Endothelial cell of hepatic sinusoid (primary cell): ENCODE data around the gene GPC5.

Experiments used
- in situ Hi-C: cut with HindIII; loops from 2 replicates; pipeline ENCODE4 v1.10.0; 2017; ENCODE audit warnings: low sequenced_read_pairs

The GPC5 gene

DNA sequence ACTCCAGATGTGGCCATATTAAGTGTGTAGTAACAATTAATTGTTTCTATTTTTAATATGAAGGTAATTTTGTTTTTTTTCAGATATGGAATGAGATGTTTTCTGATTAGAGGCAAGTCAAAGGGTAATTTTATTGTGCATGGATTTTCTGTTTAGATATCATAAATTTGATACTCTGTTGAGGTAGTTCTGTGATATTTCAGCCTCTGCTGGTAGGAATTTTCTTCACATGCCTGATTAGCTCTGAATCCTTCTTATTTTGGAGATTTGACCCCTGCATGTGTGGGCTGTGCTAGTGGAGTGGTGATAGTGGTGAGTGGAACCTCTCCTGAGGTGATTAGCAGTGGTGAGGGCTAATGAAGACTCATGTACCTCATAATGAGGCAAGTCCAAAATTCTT, 301.4 kb downstream of the GPC5 start:
- in situ Hi-C loops, result no loop called here

DNA sequence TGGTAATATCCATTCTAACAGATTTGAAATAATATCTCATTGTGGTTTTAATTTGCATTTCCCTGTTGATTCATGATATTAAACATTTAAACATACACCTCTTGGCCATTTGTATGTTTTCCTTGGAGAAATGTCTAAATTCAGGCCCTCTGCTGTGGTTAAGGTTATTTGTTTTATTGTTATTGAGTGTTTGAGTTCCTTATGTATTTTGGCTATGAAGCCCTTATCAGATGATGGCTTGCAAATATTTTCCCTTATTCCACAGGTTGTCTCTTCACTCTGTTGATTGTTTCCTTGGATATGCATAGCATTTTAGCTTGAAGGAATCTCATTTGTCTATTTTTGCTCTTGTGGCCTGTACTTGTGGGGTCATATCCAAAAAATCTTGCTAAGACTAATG, 303.6 kb downstream of the GPC5 start:
- in situ Hi-C loops, result no loop called here

DNA sequence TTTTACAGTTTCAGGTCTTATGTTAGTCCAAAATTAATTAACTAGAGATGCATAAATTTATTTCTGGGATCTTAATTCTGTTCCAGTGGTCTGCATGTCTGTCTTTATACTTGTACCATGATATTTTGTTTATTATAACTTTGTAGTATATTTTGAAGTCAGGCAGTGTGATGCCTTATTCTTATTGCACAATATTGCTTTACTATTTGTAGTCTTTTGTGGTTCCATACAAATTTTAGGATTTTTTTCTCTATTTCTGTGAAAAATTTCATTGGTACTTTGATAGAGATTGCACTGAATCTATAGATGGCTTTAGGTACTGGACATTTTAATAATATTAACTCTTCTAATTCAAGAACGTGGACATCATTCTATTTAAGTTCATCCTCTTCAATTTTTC, 304.0 kb downstream of the GPC5 start:
- in situ Hi-C loops, result no loop called here

DNA sequence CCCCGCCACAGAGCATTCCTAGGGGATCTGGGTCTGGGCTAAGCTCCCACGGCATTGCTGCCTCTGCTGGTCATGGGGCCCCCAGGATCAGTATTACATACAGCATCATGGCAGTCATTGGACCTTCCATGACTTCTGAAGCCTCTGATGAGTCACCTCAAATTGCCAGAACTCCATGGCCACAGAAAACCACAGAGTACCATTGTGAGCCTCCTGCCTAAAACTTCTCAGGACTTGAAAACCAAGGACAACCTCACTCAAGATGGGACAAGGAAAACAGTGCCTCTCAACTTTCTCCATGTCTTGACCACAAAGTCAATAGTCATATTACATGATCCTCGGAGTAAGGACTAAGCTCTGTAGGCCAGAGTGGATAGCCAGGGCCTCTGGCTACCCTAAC, 306.0 kb downstream of the GPC5 start:
- in situ Hi-C loops, result no loop called here

DNA sequence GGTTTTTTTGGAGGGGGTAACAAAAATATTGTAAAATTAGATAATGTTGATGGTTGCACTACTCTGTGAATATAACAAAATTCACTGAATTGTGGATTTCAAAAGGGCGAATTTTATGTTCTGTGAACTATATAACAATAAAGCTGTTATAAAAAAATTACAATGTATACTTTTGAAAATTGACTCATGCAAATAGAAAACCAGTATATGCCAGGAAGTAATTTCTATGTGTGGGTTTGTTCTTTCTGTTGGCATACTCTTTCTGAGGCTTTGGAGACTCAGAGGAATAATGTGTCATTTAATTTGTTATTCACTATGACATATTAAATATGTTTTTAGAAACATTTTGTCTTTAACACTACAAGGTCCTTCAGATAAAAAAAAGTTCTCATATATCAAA, 310.1 kb downstream of the GPC5 start:
- in situ Hi-C loops, result no loop called here

DNA sequence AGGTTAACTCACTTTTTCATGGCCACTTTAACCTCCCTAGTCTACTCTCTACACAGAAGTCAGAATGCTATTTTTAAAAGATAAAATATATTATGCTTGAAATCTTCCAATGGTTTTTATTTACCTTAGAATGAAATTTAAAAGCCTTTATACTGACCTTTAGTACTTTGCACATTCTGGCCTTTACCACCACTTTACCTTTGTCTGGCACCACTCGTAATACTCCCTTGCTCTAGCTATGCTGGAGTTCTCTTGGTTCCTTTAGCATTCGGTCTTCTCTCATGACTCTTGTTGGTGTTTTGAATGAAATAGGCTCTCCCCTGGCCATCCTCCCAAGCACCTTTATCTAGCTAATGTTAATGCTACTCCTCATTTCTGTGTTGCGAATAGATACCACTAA, 310.8 kb downstream of the GPC5 start:
- in situ Hi-C loops, result no loop called here

DNA sequence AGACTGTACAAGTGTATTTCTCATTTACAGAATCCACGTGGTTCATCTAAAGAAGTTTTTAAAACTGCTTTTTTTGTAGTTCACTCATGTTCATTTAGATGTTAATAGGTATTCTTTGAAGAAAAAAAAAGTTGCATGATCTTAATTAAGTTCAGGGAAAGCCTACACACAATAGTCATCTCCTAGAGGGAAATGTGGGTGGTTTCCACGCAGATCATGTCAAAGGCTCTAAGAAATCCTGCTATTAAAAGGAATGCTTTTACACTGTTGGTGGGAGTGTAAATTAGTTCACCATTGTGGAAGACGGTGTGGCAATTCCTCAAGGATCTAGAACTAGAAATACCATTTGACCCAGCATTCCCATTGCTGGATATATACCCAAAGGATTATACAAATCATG, 312.3 kb downstream of the GPC5 start:
- in situ Hi-C loops, result no loop called here

DNA sequence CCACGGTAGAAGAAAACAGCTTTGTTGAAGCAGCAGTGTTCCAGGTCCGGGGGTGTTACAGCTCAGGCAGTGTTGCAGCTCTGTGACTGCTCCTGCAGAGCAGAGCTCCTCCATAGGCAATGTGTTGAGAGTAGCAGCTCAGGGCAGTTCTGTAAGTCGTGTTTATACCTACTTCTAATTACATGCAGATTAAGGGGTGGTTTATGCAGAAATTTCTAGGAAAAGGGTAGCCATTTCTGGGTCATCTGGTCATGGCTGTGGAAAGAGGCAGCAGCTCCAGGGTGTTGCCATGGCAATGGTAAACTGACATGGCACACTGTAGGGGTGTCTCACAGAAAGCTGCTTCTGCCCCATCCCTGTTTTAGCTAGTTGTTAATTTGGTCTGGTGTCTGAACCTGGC, 316.4 kb downstream of the GPC5 start:
- in situ Hi-C loops, result no loop called here

DNA sequence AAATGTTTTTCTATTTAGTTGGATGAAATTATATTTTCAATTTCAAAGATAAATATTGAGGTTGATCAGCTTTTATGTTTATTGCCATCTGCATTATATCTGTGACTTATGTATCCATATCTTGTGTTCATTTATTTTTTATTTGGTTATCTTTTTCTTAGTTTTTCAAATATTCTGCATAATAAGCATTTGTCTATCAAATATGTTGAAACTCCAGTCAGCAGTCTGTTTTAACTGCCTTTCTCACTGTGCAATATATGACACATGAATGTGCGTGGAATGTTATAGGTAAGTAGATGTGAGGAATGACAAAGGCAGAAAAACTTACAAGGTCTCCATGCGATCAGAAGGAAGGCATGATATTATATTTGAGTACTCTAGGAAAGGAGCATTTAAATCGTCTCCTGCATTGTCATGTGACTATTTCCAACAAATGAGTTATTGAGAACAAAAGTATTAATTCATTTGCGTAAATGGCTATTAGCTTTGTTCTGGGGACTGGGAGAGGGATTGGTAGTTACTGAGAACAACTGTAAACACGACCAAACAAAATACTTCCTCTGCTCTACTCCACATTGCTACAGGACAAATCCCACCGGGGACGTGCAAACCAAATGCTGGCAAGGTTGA, 318.1 kb downstream of the GPC5 start:
- in situ Hi-C loops, result no loop called here

DNA sequence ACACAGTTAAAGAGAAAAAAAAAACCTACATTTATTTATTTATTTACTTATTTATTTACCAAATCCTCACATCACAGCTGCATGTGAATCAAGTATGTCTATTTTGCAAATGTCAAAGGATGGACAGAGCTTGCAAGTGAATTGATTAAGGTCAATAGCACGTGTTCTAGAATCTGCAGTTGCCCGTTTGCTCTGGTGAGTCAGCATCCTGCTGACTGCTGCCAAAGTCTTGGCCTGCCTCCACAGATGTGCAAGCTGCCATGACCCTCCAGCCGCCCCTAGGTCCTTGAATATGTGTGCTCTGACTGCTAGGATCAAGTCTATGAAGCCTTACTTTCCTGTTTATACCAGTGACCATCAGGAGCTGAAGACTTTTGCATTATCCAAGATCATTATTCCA, 320.6 kb downstream of the GPC5 start:
- in situ Hi-C loops, result no loop called here

DNA sequence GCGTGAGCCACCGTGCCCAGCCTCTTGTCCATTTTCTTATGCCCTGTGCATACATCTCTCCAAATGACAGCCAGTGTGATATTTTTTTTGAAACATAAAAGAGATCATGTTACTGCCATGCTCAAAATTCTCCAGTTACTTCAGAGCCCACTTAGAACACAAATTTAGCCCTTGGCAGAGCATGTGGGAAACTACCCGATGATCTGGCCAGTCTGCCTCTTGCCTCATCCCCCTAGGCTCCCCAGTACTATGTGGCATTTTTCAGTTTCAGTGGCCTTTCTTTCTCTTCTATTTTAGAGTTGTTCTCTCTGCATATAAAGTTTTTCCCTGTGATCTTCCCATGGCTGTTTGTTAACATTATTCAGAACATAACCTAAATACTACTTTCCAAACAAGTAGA, 323.0 kb downstream of the GPC5 start:
- in situ Hi-C loops, result no loop called here

DNA sequence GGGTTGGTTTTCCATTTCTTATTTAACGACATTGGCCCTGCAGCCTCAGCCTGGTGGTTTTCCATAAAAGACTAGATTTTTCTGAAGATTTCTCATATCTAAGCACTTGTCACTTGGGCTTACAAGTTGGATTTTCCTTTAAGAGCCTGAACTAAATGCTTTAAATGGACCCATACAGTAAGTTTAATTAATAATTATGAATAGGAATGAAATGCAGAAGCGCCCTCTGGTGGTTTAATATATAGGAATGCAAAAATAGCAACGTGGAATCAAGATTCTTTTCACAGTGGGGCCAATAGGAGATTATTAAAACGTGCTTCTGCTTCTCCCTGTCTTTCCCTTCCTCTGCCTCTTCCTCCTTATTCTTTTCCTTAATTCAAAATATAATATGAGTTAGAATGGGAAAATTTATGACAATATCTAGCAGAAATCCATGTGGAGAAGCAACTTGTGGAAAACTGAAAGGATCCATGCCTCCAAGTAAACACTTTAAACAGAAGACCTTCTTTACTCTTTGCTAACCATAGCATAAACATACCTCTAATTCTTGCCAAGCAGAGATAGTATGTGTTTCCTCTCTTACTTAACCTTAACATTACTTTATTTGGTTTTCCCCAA, 324.0 kb downstream of the GPC5 start:
- in situ Hi-C loops, result no loop called here

DNA sequence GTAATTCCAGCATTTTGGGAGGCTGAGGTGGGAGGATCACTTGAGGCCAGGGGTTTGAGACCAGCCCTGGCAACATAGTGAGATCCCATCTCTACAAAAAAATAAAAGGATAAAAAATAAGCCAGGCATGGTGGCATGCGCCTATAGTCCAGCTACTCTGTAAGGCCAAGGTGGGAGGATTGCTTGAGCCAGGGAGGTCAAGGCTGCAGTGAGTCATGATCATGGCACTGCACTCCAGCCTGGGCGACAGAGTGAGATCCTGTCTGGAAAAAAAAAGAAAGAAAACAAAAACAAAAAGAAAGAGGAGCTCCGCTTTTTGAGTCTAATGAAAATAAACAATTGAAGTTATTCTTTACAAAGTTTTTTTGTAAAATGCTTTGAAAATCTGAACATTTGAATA, 326.2 kb downstream of the GPC5 start:
- in situ Hi-C loops, result no loop called here

DNA sequence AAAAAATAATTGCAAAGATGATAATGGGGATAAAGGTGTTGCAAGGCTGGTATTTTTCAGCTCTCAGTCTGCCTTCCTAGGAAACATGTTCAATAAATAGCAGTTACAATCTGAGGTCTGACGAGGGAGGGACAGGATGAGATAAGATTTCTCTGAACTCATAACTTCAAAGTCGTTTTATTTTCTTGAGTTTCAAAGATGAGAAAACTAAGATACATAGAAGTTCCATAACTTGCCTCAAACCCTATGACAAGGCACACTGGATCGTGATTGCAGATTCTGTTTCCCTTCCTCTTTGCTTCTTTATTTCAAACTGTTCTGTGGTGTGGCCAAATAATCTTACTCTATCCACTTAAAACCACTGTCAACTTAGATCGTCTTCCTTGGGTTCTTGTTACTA, 327.2 kb downstream of the GPC5 start:
- in situ Hi-C loops, result no loop called here

DNA sequence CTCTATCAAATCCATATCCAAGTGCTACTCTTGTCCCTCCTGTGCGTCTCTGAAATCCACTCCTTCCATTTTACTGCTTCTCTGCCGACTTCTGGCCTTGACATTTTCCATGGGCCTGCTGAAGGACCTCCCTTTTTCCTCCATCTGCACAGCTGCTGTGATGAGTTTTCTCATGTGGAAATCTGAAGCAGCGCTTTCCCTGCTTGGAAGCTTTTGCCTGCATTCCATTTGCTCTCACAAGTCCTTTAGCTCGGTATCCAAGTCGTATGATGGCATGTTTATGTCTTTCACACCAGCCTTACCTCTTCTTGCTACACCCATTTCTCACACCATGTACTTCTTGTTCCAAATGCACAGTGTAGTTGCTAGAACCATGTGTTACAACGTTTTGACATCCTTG, 328.2 kb downstream of the GPC5 start:
- in situ Hi-C loops, result no loop called here

DNA sequence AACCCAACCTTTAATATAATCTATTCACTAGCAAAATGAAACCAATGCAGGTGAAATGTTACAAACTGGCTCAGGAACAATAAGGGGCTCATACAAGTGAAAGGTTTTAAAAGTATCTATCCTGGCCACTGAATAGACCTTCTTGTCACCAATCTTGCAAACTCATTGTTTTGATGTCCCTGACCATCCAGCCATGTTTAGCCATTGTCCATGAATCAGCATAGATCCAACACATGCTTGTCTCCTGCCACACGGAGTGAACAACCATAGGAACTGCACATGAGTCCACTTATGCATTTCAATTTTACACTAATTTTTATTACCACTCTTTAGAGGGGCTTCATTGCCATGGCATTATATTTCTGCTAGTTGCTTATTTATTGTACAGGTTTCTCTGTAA, 331.4 kb downstream of the GPC5 start:
- in situ Hi-C loops, result no loop called here

DNA sequence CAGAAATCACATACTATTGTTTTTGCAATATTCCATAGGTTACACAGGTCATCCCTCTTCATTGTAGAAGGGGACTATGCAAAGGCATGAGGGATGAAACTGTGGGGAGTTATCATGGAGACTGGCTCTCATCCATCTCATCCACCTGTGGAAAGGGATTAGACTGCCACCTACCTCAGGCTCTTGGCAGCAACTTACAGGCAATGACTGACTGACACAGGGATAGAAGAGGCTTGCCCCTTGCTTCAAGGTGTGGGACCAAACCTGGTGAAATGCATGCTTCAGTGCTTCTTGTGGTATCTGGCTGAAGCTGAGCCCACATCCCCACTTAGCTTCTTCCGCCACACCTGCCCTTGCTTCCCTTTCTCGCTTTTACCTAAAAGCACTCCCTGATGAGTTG, 341.3 kb downstream of the GPC5 start:
- in situ Hi-C loops, result no loop called here

DNA sequence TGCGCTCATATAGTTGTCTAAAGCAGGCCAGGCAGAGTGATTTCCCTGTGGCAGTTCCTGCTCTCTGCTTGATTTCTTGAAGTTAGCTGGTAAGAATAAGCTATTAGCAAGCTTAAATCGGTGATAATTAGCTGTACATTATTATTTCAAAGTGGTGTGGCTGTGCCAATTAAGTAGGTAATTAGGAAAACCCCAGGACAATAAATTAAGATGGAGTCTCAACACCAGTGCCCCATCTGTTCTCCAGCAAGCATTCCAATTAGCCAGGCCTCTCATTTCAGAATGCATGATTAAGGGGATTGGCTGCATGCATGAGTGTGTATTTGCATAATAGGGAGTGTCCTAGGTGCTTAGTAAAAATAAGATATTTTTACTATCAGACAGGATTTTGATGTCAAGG, 342.3 kb downstream of the GPC5 start:
- in situ Hi-C loops, result no loop called here

DNA sequence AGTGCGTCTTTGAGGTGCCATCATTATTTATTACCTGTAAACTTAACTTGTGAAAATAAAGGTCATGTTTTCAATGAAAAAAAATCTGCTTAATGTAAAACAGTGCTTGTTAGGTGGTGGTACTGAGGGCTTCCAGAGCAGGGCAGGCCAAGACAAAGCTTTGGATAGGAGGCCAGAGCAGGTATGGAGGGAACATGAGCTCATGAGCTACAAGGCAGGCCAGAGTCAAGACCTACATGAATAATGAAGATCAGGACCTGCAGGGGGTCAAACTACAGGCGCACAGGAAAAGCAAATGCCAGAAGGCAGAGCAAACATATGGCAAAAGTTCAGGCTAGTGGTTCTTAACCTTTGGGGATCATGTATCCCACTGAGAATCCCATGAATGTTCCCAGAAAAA, 343.5 kb downstream of the GPC5 start:
- in situ Hi-C loops, result no loop called here

DNA sequence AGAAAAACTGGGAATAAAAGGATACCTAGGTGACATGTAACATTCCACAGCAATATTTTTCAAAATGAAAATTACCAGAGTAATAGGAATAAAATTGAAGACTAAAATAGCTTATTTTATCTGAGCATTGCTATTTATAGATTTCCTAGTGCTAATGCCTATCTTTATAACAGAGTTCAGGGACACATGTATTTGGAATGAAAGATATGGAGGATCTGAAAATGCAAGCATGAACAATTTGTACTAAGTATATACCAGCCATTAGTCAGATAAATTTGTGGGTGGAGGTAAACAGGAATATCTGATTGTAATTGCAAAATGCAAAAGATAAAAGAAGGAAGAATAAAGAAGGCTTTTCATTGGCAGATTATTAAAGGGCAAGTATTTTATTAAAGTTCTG, 345.9 kb downstream of the GPC5 start:
- in situ Hi-C loops, result no loop called here

DNA sequence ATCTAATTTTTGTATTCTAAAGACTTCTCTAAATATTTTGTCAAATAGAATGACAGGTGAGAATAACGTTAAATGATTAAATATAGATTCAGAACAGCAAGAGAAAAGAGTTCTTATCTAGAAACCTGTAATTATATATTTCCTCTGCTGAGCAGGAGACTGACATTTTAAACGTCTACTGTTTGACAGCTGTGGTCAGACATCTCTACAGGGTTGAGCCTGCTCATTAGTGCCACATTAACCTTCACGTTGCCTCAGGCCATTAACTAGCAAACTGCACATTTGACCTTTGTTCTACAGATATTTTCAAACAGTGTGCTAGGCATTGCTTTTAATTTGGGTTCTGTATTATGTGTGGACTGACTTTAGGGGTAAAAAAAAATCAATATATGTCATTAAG, 347.5 kb downstream of the GPC5 start:
- in situ Hi-C loops, result no loop called here

DNA sequence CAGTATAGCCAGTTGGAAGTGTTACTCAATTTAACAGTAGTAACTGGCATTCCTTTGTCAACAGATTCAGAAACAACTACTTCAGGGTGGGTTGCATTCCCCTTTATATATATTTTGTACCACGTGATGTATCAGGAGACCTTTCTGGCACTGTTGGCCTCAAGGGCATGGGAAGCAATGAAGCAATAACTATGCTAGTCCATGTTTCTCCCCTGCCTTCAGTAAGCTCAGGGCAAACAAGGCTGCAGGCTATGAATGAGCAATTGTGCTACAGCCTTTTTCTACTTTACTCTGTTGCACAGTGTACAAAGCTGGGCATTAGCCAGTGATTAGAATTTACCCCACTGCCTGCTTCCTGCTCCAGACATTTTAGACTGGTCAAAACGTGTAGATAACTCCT, 348.8 kb downstream of the GPC5 start:
- in situ Hi-C loops, result no loop called here

DNA sequence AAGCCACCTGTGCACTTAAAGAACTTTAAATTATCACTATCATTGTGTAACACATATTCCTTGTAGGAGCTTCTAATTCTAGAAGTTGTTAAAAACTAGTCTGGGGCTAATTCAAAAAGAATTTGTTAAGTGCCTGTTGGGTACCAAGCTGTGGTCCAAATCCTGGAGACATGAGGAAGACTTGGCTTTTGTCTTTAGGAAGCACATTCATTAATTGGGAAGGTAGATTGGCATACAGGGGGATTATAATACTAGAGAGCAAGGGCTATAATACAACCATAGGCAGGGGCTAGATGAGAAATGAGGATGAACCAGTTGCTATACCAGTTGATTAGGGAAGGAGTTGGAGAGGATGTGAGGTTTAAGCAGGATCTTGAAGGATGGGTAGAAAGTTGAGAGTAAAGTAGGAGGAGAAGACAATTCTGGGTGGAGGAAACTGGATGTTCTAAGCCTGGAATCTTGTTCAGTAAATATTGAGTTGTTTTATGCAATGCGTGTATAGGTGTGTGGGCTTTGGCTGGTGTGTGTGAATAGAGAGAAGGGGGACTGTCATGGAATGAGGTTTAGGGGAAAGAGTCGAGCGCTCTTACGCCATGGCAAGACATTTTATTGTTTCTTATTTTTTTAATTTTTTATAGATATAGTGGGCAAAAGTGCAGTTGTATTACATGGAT, 350.1 kb downstream of the GPC5 start:
- in situ Hi-C loops, result no loop called here
